K562 (cell line): ENCODE measurements around the gene TMSB4X. TPM values are rescaled to one million over a fixed set of nuclear protein-coding genes. Genes with fewer than 3 reads are reported as not detected.

Source experiments
- ARID3A ChIP-seq: IDR thresholded peaks from 2 replicates; pipeline ENCODE4 v1.6.1; 2012; ENCODE audit warnings: low read depth, low read length, improper control_type of control experiment, borderline replicate concordance
- CCAR2 ChIP-seq: fragments of 200-400 bp; formaldehyde crosslinking; IDR thresholded peaks from 2 replicates; pipeline ENCODE4 v1.6.1; 2017; ENCODE audit warnings: mild to moderate bottlenecking, low read depth, low read length
- ETV5 ChIP-seq: sonication (generic); formaldehyde crosslinking; IDR thresholded peaks from 2 replicates; pipeline ENCODE4 v1.4.0; 2020; ENCODE audit warnings: low read depth, mild to moderate bottlenecking, missing genetic modification reagents
- HDAC2 ChIP-seq: fragments of 450-650 bp; IDR thresholded peaks from 2 replicates; pipeline ENCODE4 v1.6.1; 2016; ENCODE audit warnings: mild to moderate bottlenecking
- HNRNPK ChIP-seq: fragments of 200-400 bp; formaldehyde crosslinking; IDR thresholded peaks from one replicate; pipeline ENCODE4 v1.6.1; 2018; ENCODE audit warnings: mild to moderate bottlenecking, low read depth, low read length; ENCODE audit not compliant: poor library complexity, severe bottlenecking
- ID3 ChIP-seq, 2 experiments: fragments of 250-450 bp in 1 of 2; fragments of 450-650 bp in 1 of 2; sonication (Bioruptor Pico) in 1 of 2; IDR thresholded peaks; 2 replicates each; pipeline versions ENCODE4 v1.6.1 to v1.8.0; 2016 to 2021; ENCODE audit warnings: mild to moderate bottlenecking in 2 of 2, moderate library complexity in 2 of 2, missing compliant biosample characterization in 1 of 2, missing genetic modification characterization in 1 of 2
- MAFG ChIP-seq: fragments of 450-650 bp; conservative IDR thresholded peaks from 2 replicates; pipeline ENCODE4 v1.6.1; 2016; ENCODE audit warnings: missing genetic modification characterization, missing compliant biosample characterization
- MTA2 ChIP-seq: fragments of 450-650 bp; IDR thresholded peaks from 2 replicates; pipeline ENCODE4 v1.6.1; 2016; ENCODE audit warnings: low read depth
- POLR2AphosphoS5 ChIP-seq: IDR thresholded peaks from 2 replicates; pipeline ENCODE4 v1.6.1; 2011; ENCODE audit warnings: mild to moderate bottlenecking, low read depth, low read length, moderate library complexity; ENCODE audit not compliant: control insufficient read depth, insufficient read depth
- SMARCA4 ChIP-seq: fragments of 450-650 bp; IDR thresholded peaks from 2 replicates; pipeline ENCODE4 v1.6.1; 2016
- TBL1XR1 ChIP-seq, 2 experiments: IDR thresholded peaks; 2 replicates each; pipeline ENCODE4 v1.6.1; 2012; ENCODE audit warnings: improper control_type of control experiment in 2 of 2, low read length in 2 of 2, mild to moderate bottlenecking in 1 of 2
- TSC22D4 ChIP-seq: fragments of 450-650 bp; IDR thresholded peaks from 2 replicates; pipeline ENCODE4 v1.6.1; 2016; ENCODE audit warnings: missing genetic modification characterization, missing biosample characterization, control low read depth
- ZNF140 ChIP-seq: fragments of 250-450 bp; sonication (Bioruptor Pico); IDR thresholded peaks from 2 replicates; pipeline ENCODE4 v1.8.0; 2021; ENCODE audit warnings: moderate library complexity, mild to moderate bottlenecking, inconsistent platforms
- polyA plus RNA-seq, 8 experiments: library from polyadenylated mRNA; depleted of rRNA in 4 of 8; stranded (reverse) in 5 of 8; unstranded in 3 of 8; fragments of >200 nt; fragmentation: Nextera tagmentation in 2 of 8; fragmentation: Illumina TruSeq in 1 of 8; extraction: Ambion mirVana in 2 of 8; extraction: Trizol in 1 of 8; gene quantifications; 2 replicates each; pipeline versions ENCODE4 v1.2.1 to v1.2.3, GENCODE V29; 2011 to 2014; ENCODE audit warnings: inconsistent platforms in 1 of 8, missing spikeins in 1 of 8
- total RNA-seq, 7 experiments: library from RNA; depleted of rRNA in 6 of 7; stranded (reverse); fragments of >200 nt in 6 of 7; fragmentation: Illumina TruSeq in 2 of 7; extraction: Trizol in 2 of 7; gene quantifications; 2 replicates each; pipeline versions ENCODE4 v1.2.1 to v1.2.3, GENCODE V29; 2011 to 2021; ENCODE audit warnings: low replicate concordance in 1 of 7
- TF ChIP-seq, protein P1 (sequence below): fragments of 450-650 bp; IDR thresholded peaks from 2 replicates; pipeline ENCODE4 v1.6.1; 2017; ENCODE audit warnings: antibody characterized with exemption, mild to moderate bottlenecking
- TF ChIP-seq, protein P2 (sequence below), 2 experiments: IDR thresholded peaks; 2 replicates each; pipeline ENCODE4 v1.6.1; 2011; ENCODE audit warnings: borderline replicate concordance in 1 of 2, control low read depth in 1 of 2, low read depth in 1 of 2, low read length in 1 of 2, mild to moderate bottlenecking in 1 of 2, mixed read lengths in 1 of 2, moderate library complexity in 1 of 2; ENCODE audit not compliant: insufficient read depth in 1 of 2, insufficient read length in 1 of 2, poor library complexity in 1 of 2, severe bottlenecking in 1 of 2; ENCODE audit errors: extremely low read depth in 1 of 2
- TF ChIP-seq, protein P3 (sequence below): fragments of 450-650 bp; formaldehyde crosslinking; IDR thresholded peaks from 2 replicates; pipeline ENCODE4 v1.4.0; 2020; ENCODE audit warnings: mild to moderate bottlenecking, moderate library complexity

The TMSB4X gene
- total and polyA plus RNA-seq, 9 of the 15 experiments (the other 6 are each of a cell fraction or from before 2014, with no cell fraction given) = 1,035 to 2,035 (median 1,529) TPM

DNA sequence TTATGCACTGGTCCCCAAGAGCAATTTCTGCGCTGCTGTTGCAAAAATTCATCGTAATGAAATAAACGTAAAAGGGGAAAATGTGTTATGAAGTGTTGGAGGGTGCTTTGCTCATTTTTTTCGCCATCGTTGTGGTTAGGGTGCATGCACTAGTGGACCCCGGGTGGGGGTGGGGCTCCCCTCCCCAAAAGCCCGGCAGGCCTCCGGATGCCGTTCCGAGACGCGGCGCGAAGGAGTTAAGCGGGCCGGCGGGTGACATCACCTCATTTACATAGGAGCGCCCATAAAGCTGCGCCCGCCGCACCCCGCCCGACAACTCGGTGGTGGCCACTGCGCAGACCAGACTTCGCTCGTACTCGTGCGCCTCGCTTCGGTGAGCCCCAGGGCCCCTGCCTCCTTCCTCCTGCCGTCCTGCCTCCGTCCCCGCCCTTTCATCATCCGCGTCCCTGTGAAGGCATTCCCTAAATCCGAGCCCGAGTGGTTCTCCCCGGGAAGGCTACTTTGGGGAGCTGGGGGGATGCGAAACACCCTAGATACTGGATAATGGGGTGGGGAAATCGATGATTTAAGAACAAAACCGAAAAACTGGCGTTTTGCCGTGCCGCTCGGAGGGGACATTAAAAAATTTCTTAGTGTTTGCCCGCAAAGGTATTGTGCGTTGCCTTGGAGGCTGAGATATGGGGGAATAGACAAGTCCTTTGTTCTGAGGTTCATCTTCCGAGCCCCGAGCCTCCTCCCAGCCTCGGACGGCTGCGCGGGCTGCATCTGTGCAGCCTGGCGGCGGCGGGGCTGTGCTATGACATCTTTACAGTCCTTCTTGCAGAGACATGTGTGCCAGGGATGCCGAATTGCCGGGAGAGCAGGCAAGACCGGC lies at the start of gene TMSB4X (continued):
- TF ChIP-seq, protein P1, sequence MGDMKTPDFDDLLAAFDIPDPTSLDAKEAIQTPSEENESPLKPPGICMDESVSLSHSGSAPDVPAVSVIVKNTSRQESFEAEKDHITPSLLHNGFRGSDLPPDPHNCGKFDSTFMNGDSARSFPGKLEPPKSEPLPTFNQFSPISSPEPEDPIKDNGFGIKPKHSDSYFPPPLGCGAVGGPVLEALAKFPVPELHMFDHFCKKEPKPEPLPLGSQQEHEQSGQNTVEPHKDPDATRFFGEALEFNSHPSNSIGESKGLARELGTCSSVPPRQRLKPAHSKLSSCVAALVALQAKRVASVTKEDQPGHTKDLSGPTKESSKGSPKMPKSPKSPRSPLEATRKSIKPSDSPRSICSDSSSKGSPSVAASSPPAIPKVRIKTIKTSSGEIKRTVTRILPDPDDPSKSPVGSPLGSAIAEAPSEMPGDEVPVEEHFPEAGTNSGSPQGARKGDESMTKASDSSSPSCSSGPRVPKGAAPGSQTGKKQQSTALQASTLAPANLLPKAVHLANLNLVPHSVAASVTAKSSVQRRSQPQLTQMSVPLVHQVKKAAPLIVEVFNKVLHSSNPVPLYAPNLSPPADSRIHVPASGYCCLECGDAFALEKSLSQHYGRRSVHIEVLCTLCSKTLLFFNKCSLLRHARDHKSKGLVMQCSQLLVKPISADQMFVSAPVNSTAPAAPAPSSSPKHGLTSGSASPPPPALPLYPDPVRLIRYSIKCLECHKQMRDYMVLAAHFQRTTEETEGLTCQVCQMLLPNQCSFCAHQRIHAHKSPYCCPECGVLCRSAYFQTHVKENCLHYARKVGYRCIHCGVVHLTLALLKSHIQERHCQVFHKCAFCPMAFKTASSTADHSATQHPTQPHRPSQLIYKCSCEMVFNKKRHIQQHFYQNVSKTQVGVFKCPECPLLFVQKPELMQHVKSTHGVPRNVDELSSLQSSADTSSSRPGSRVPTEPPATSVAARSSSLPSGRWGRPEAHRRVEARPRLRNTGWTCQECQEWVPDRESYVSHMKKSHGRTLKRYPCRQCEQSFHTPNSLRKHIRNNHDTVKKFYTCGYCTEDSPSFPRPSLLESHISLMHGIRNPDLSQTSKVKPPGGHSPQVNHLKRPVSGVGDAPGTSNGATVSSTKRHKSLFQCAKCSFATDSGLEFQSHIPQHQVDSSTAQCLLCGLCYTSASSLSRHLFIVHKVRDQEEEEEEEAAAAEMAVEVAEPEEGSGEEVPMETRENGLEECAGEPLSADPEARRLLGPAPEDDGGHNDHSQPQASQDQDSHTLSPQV = peak; percentile 55
- TF ChIP-seq POLR2AphosphoS5 (peak; percentile 97), TSC22D4 (tag) (no peak), ARID3A (no peak), SMARCA4 (peak; percentile 58; the same call in 1 of the 2 replicates), TBL1XR1 (IDR thresholded peaks at IDR 0.05; ENCODE audit: low read length in 2 of 2) (peak in 1 of 2 experiments; percentile 21; a peak in 1 of 4 replicates), ZNF140 (no peak), HDAC2 (peak; percentile 55; the same call in 1 of the 2 replicates), CCAR2 (no peak), ETV5 (CRISPR knock-in tag) (peak; percentile 62; the same call in 1 of the 2 replicates), HNRNPK (no peak), MAFG (tag) (no peak), ID3 (CRISPR knock-in tag; IDR thresholded peaks at IDR 0.05) (no peak), ID3 (tag; IDR thresholded peaks at IDR 0.05) (peak; percentile 38; the same call in 1 of the 2 replicates), MTA2 (no peak)
- TF ChIP-seq, protein P2, sequence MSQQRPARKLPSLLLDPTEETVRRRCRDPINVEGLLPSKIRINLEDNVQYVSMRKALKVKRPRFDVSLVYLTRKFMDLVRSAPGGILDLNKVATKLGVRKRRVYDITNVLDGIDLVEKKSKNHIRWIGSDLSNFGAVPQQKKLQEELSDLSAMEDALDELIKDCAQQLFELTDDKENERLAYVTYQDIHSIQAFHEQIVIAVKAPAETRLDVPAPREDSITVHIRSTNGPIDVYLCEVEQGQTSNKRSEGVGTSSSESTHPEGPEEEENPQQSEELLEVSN (IDR thresholded peaks at IDR 0.05; ENCODE audit: borderline replicate concordance in 1 of 2, extremely low read depth in 1 of 2, insufficient read depth in 1 of 2, insufficient read length in 1 of 2, low read depth in 1 of 2, low read length in 1 of 2, poor library complexity in 1 of 2, severe bottlenecking in 1 of 2) = peak; percentile 39 to 45
- TF ChIP-seq, protein P3, sequence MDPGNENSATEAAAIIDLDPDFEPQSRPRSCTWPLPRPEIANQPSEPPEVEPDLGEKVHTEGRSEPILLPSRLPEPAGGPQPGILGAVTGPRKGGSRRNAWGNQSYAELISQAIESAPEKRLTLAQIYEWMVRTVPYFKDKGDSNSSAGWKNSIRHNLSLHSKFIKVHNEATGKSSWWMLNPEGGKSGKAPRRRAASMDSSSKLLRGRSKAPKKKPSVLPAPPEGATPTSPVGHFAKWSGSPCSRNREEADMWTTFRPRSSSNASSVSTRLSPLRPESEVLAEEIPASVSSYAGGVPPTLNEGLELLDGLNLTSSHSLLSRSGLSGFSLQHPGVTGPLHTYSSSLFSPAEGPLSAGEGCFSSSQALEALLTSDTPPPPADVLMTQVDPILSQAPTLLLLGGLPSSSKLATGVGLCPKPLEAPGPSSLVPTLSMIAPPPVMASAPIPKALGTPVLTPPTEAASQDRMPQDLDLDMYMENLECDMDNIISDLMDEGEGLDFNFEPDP (CRISPR knock-in tag) = no peak
